NCI-H2227 (cell line): ENCODE measurements around the gene CPNE1.
"Not testable (repeated sequence)": the region's sequence is repeated elsewhere in the genome, so short reads cannot be mapped to it uniquely, and the experiment has no call there.

Experiments used
- DNase-seq: peaks from one replicate; lab custom pipeline; 2025; ENCODE audit not compliant: unreplicated experiment; lab: John Stamatoyannopoulos, UW

Gene CPNE1

GRCh38 chr20:35698298-35699126 lies 33.8 kb upstream of the CPNE1 start:
- DNase-seq, result peak; percentile 42

GRCh38 chr20:35697696-35698297 lies 33.1 kb upstream of the CPNE1 start:
- DNase-seq, result no peak

GRCh38 chr20:35695978-35696377 lies 31.3 kb upstream of the CPNE1 start:
- no peak for DNase-seq

GRCh38 chr20:35695245-35695749 lies 30.6 kb upstream of the CPNE1 start:
- no peak for DNase-seq

- no peak for DNase-seq
These were observed 25.6 kb upstream of the CPNE1 start for GRCh38 chr20:35690265-35690664.

- not testable (repeated sequence) for DNase-seq
These were observed 22.2 kb upstream of the CPNE1 start for GRCh38 chr20:35686872-35687271.

- DNase-seq, result not testable (repeated sequence)
These were observed 20.7 kb upstream of the CPNE1 start for GRCh38 chr20:35685368-35685767.

GRCh38 chr20:35681960-35682359 lies 17.3 kb upstream of the CPNE1 start:
- DNase-seq, result no peak

GRCh38 chr20:35680452-35681183 lies 15.9 kb upstream of the CPNE1 start:
- no peak for DNase-seq

- no peak for DNase-seq
These were observed 10.2 kb upstream of the CPNE1 start for GRCh38 chr20:35674921-35675320.

GRCh38 chr20:35673884-35674283 lies 9.2 kb upstream of the CPNE1 start:
- no peak for DNase-seq

- DNase-seq, result no peak
These were observed 5.0 kb upstream of the CPNE1 start for GRCh38 chr20:35669681-35670080.

GRCh38 chr20:35669221-35669620 lies 4.5 kb upstream of the CPNE1 start:
- DNase-seq, result no peak

- DNase-seq, result no peak
These were observed 1.2 kb upstream of the CPNE1 start for GRCh38 chr20:35665949-35666288.

GRCh38 chr20:35663516-35664465 lies 909 bp downstream of the CPNE1 start:
- peak; percentile 80 for DNase-seq

- DNase-seq, result no peak
These were observed 2.1 kb downstream of the CPNE1 start for GRCh38 chr20:35662551-35662950.

- no peak for DNase-seq
These were observed 2.8 kb downstream of the CPNE1 start for GRCh38 chr20:35661908-35662307.

GRCh38 chr20:35661053-35661452 lies 3.6 kb downstream of the CPNE1 start:
- no peak for DNase-seq

- DNase-seq, result no peak
These were observed 4.4 kb downstream of the CPNE1 start for GRCh38 chr20:35660122-35660937.

- DNase-seq, result no peak
These were observed 7.4 kb downstream of the CPNE1 start for GRCh38 chr20:35657271-35657670.
